Frontal cortex (tissue), 4 donors: Measurements from ENCODE around the gene CSF2. TPM values are rescaled to one million over a fixed set of nuclear protein-coding genes. Genes with fewer than 3 reads are reported as not detected.

ENCODE experiments used
- DNase-seq, 2 donors: peaks; one replicate each; pipeline ENCODE4 v3.0.0; 2012; ENCODE audit warnings: low spot score in 2 of 2
- FAIRE-seq: peaks from 2 replicates; lab custom pipeline; 2012; peaks lifted over from hg19 to GRCh38; lab: Jason Lieb, UNC
- total RNA-seq: library from RNA; depleted of rRNA; stranded (reverse); fragments of >200 nt; gene quantifications from one replicate; pipeline ENCODE4 v1.2.3, GENCODE V29; 2014
- donor health status: control.
- donor health status: control.
- donor health status: control.

Gene CSF2
- total RNA-seq: not detected

GRCh38 chr5:132073231-132074013 is at the start of gene CSF2:
CSF2 (plus strand) TSS chr5:132073789; CDS start chr5:132073824, 35 bp downstream.
- FAIRE-seq: no peak

GRCh38 chr5:132024117-132024435 is 49.5 kb upstream of the CSF2 start:
- no peak for FAIRE-seq

More at GRCh38 chr5:132073231-132074013, at the start of gene CSF2:
- DNase-seq: no peak

GRCh38 chr5:132024789-132025402 is 48.7 kb upstream of the CSF2 start:
- DNase-seq: no peak
- FAIRE-seq: no peak

More at GRCh38 chr5:132024117-132024435, 49.5 kb upstream of the CSF2 start:
- DNase-seq: no peak

- FAIRE-seq (no peak), DNase-seq (no peak)
Observed at GRCh38 chr5:132025403-132025971, 48.1 kb upstream of the CSF2 start.

GRCh38 chr5:132026516-132027008 is 47.0 kb upstream of the CSF2 start:
- no peak for FAIRE-seq
- no peak for DNase-seq

- FAIRE-seq (no peak), DNase-seq (no peak)
Observed at GRCh38 chr5:132027027-132027426, 46.6 kb upstream of the CSF2 start.

DNA sequence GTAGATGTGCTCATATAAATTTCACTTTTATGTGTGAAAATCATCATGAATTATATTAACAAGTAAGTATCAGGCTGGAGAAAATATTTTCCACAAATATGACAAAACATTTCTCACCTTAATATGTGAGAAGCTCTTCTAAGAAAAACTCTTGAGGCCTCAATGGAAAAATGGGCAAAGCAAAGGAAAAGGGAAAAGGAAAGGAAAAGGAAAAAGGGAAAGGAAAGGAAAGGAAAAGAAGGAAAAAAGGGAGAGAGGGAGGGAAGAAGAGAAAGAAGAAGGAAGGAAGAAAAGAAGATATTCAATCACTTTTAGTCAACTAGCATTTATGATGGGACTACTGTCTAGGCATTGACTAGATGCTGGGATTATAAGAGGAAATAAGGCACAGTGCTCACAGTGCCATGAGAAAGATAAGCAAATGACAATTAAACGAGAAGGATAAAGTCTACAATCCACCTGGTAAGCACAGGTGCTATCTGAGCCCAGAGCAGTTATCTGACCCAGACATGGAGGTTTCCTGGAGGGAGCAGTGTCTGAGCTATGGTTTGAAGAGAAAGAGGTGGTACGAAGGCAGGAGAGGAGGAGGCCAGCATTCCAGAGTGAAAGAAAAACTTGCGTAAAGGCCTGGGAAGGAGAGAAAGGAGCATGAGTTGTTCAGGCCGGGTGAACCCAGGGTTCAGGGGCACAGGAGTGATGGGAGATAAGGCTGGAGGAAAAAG is 43.8 kb upstream of the CSF2 start:
- DNase-seq (no peak), FAIRE-seq (no peak)

GRCh38 chr5:132030610-132031009 is 43.0 kb upstream of the CSF2 start:
- FAIRE-seq (no peak), DNase-seq (no peak)

- FAIRE-seq (no peak), DNase-seq (no peak)
Observed at GRCh38 chr5:132032196-132032595, 41.4 kb upstream of the CSF2 start.

GRCh38 chr5:132033122-132033521 is 40.5 kb upstream of the CSF2 start:
- FAIRE-seq (no peak), DNase-seq (no peak)

- DNase-seq (no peak), FAIRE-seq (no peak)
Observed at GRCh38 chr5:132037353-132037752, 36.2 kb upstream of the CSF2 start.

DNA sequence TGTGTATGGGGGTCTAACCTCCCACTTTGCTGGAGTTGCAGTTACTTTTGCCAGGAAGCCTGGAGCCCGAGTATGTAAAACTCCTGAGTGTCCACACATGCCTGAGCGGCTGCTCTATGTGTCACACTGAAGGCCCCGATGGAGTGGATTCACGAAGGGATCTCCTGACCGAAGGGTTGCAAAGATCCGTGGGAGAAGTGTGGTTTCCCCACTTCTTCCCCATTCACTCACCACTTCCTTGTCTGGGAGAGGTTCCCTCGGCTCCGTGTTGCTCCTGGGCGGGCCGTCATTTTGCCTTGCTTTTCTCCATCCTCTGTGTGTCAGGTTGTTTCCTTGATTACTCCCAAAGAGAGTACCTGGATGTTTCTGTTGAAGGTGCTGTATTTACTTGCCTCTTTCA is 29.4 kb upstream of the CSF2 start:
- FAIRE-seq (no peak), DNase-seq (no peak)

DNA sequence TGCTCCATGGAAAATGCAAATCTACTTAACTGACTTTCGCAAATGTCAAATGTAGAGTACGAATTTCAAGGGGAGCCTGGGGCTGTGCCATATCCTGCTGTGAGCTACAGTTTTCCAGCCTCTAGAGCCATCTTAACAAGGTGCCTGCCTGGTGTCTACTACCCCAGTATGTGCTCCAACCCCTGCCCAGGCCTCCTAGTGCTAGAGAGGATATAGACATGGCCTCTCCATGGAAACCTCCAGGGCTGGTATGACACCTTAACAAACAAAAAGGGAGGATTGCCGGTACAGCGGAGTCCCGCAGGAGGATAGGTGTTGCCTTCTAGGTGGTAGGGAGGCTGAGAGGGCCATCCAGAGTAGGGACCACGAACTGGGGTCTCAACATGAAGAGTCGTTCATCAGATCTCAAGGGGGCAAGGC is 26.7 kb upstream of the CSF2 start:
- DNase-seq (no peak), FAIRE-seq (no peak)

- DNase-seq (no peak), FAIRE-seq (no peak)
Observed at GRCh38 chr5:132049093-132049492, 24.5 kb upstream of the CSF2 start.

DNA sequence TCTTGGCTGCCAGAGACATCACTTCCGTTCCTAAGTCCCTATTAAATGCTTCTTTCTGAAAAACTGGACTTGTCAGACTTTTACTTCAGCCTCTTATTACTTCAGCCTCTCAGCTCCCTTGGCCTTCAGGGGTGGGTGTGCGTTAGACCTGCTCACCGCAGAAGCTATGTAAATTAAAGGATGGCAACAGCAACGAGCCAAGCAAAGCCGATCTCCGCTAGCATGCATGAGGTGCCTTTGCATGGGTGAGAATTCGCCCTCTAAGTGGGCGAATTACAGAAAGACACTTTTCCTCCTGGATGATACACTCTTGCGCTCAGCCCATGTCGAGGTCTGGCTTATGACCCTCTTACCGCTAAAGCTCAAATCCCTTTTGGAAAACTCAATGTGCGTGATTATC is 24.0 kb upstream of the CSF2 start:
- no peak for DNase-seq
- no peak for FAIRE-seq

DNA sequence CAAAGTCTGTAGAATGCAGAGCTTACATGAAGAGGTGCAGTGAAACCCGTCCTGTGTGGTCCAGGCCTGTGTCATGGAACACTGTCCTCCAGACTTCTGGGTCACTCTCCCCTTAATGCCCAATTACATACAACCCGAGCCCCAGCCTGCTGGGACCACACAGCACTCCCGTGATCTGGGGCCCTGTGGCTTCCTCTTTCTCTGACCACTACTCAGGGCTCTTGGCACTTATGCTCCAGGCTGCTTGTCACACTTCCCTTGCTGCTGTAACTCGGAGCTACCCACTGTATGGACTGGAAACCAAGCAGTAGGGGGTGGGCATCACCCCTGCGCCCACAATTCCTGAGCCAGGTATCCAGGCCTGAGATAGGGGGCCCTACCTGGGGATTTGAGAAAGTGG is 23.5 kb upstream of the CSF2 start:
- no peak for FAIRE-seq
- DNase-seq: no peak

DNA sequence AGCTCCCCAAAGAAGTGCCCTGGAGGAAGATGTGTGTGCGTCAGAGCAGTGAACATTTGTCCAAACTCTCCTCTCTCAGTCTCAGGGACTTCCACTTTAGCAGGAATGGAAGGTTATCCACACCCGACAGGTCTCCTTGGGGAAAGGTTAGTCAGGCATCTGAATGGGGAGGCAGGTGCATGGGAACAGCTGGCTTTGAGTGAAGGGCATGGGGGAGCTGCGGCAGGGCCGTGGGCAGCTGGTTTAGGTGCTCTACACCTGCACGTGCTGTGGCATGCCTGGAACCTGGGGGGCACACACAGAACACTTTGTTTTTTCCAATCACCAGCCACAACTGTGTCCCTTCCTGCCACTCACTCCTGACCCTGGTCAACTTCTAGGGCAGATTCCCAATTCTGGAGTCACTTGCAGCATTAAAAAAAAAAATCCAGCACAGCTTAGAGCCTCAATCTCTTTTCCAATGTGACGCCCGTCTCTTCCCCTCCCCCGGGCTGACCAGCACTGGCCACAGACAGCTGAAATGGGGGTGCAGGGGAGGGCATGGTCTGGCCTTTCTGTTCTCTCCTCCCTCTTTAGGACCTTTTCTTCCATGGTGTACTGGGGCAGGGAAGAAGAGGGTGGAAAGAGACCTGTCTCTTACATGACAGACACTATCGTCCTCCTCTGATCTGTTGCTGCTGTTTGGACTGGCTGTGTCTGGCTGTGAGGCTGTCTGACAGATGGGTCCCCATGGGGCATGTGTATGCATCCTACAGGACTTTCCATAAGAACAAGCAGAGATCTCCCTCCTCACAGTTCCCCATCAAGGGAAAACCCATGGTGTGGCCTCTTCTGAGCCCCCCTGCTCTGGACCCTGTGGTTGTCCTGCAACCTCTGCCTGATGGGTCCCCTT is 22.7 kb upstream of the CSF2 start:
- DNase-seq: no peak
- FAIRE-seq: no peak

GRCh38 chr5:132052520-132052919 is 21.1 kb upstream of the CSF2 start:
- no peak for FAIRE-seq
- no peak for DNase-seq

DNA sequence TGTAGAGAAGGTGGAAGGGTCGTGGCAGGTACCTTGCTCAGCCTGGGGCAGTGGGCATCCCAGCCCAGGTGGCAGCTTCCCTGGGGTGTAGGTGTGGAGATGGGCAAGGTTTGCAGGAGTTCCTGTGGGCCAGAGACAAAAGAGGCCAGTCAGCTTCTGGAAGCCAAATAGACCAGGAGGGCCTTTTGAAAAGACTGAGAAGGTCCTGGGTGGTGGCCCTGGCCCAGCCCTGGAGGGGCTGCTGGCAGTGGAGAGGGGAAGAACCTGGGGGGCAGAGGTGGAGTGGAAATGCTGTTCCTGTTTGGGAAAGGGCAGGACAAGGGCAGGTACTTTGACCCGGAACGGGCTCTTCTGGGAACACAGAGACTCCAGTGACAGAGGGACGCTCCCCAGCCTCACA is 20.1 kb upstream of the CSF2 start:
- no peak for DNase-seq
- FAIRE-seq: no peak
